ENCODE data around the gene PDXP. TPM values are rescaled to one million over a fixed set of nuclear protein-coding genes. Genes with fewer than 3 reads are reported as not detected.

PDXP gene
- total RNA-seq, 1 experiment from 2014 or later = 18.4 TPM

GRCh38 chr22:37684803-37685615 is 26.5 kb downstream of the PDXP start:
- peaks cover 52% of the 10 kb centered on the region for H3K4me1 Mint-ChIP-seq (ENCODE audit: low read depth, unreplicated experiment)
- H3K4me3 Mint-ChIP-seq (ENCODE audit: low read depth, unreplicated experiment) = peak overlapping the region; percentile 94
- no peak for DNase-seq
- peaks cover 37% of the 10 kb centered on the region for H3K36me3 Mint-ChIP-seq (ENCODE audit: insufficient read depth, unreplicated experiment)
- no peaks in the 10 kb centered on the region for H3K9me3 Mint-ChIP-seq (ENCODE audit: low read depth, unreplicated experiment)
- no peaks in the 10 kb centered on the region for H3K27me3 Mint-ChIP-seq (ENCODE audit: unreplicated experiment)
- TF ChIP-seq CTCF (IDR thresholded peaks at IDR 0.05; ENCODE audit: unreplicated experiment) = no peak
- intact Hi-C loops (cut with micrococcal nuclease; ENCODE audit: unreplicated experiment) = no loop called here
- H3K27ac Mint-ChIP-seq (ENCODE audit: unreplicated experiment) = no peak overlapping the region
- no TSS peak for BruUV-seq (replicated peaks)
- CTCF ChIA-PET = interaction anchor here (1.9 kb wide), 1 partner anchor 27 kb away, joined by 6 read pairs; the partner anchor contains the start of gene PDXP

- Mint-ChIP-seq H3K4me3 (ENCODE audit: low read depth, unreplicated experiment) (peak within 1 kb of the TSS; percentile 94), H3K27ac (ENCODE audit: unreplicated experiment) (peak within 1 kb of the TSS; percentile 72), H3K27me3 (ENCODE audit: unreplicated experiment) (no peaks in the 10 kb centered on the region), H3K9me3 (ENCODE audit: low read depth, unreplicated experiment) (no peaks in the 10 kb centered on the region), H3K4me1 (ENCODE audit: low read depth, unreplicated experiment) (peaks cover 48% of the 10 kb centered on the region), H3K36me3 (ENCODE audit: insufficient read depth, unreplicated experiment) (peaks cover 49% of the 10 kb centered on the region)
- DNase-seq = peak; percentile 84
- TSS peak; percentile 91 for BruUV-seq (replicated peaks)
- CTCF ChIA-PET = interaction anchor here (0.6 to 1.2 kb wide), 10 partner anchors 9 to 1014 kb away, joined by 3 to 26 read pairs (median 3); partner anchors contain the start of genes GCAT, LGALS2 and PDXP
- no peak for TF ChIP-seq CTCF (IDR thresholded peaks at IDR 0.05; ENCODE audit: unreplicated experiment)
- intact Hi-C loops (cut with micrococcal nuclease; ENCODE audit: unreplicated experiment) = no loop called here
Observed at GRCh38 chr22:37686002-37686982, 27.8 kb downstream of the PDXP start, which contains the start of gene NOL12. TSS of gene NOL12 (plus strand) at chr22:37686343. CDS start at chr22:37686393, 50 bp downstream.

GRCh38 chr22:37690407-37690806 is 31.9 kb downstream of the PDXP start:
- no peaks in the 10 kb centered on the region for H3K27me3 Mint-ChIP-seq (ENCODE audit: unreplicated experiment)
- H3K4me1 Mint-ChIP-seq (ENCODE audit: low read depth, unreplicated experiment) = peaks cover 42% of the 10 kb centered on the region
- H3K4me3 Mint-ChIP-seq (ENCODE audit: low read depth, unreplicated experiment) = no peak overlapping the region
- no TSS peak for BruUV-seq (replicated peaks)
- CTCF ChIA-PET = no interaction called here
- H3K27ac Mint-ChIP-seq (ENCODE audit: unreplicated experiment) = no peak overlapping the region
- no peaks in the 10 kb centered on the region for H3K9me3 Mint-ChIP-seq (ENCODE audit: low read depth, unreplicated experiment)
- no peak for TF ChIP-seq CTCF (IDR thresholded peaks at IDR 0.05; ENCODE audit: unreplicated experiment)
- peaks cover 59% of the 10 kb centered on the region for H3K36me3 Mint-ChIP-seq (ENCODE audit: insufficient read depth, unreplicated experiment)
- intact Hi-C loops (cut with micrococcal nuclease; ENCODE audit: unreplicated experiment) = no loop called here
- no peak for DNase-seq

- Mint-ChIP-seq H3K27ac (ENCODE audit: unreplicated experiment) (no peak overlapping the region), H3K9me3 (ENCODE audit: low read depth, unreplicated experiment) (no peaks in the 10 kb centered on the region), H3K4me1 (ENCODE audit: low read depth, unreplicated experiment) (peaks cover 37% of the 10 kb centered on the region), H3K4me3 (ENCODE audit: low read depth, unreplicated experiment) (no peak overlapping the region), H3K36me3 (ENCODE audit: insufficient read depth, unreplicated experiment) (peaks cover 58% of the 10 kb centered on the region), H3K27me3 (ENCODE audit: unreplicated experiment) (no peaks in the 10 kb centered on the region)
- no TSS peak for BruUV-seq (replicated peaks)
- CTCF ChIA-PET = no interaction called here
- no peak for TF ChIP-seq CTCF (IDR thresholded peaks at IDR 0.05; ENCODE audit: unreplicated experiment)
- intact Hi-C loops (cut with micrococcal nuclease; ENCODE audit: unreplicated experiment) = no loop called here
- no peak for DNase-seq
Observed at GRCh38 chr22:37690901-37691504, 32.5 kb downstream of the PDXP start.

Data from Calu3 (cell line).